CD14-positive monocyte (primary cell): ENCODE results near the gene CNGA3. TPM values are rescaled to one million over a fixed set of nuclear protein-coding genes. Genes with fewer than 3 reads are reported as not detected.

Experiments
- DNase-seq, 3 donors: peaks; one replicate each; pipeline ENCODE4 v3.0.0-alpha.2; 2011 to 2022
- H2AFZ ChIP-seq: 2 replicates; pipeline ENCODE4 v1.6.0; 2012; ENCODE audit warnings: mild to moderate bottlenecking, low read depth, low read length, inconsistent platforms; ENCODE audit not compliant: insufficient read depth, poor library complexity, severe bottlenecking
- H3K27ac ChIP-seq, 2 donors: 1 replicate in 1 of 2; 2 replicates in 1 of 2; pipeline ENCODE4 v1.5.1; 2012 to 2013; ENCODE audit warnings: low read length in 2 of 2, control low read depth in 1 of 2, inconsistent platforms in 1 of 2, low read depth in 1 of 2, mild to moderate bottlenecking in 1 of 2
- H3K27me3 ChIP-seq, 2 donors: one replicate each; pipeline versions ENCODE4 v1.6.0 to v1.6.1; 2011 to 2013; ENCODE audit warnings: low read length in 2 of 2; ENCODE audit not compliant: control insufficient read depth in 2 of 2, insufficient read depth in 2 of 2
- H3K36me3 ChIP-seq, 2 donors: replicated peaks in 1 of 2; 1 replicate in 1 of 2; 2 replicates in 1 of 2; pipeline versions ENCODE4 v1.5.1 to v1.6.1; 2012 to 2013; ENCODE audit warnings: low read length in 2 of 2, control low read depth in 1 of 2, inconsistent platforms in 1 of 2, mild to moderate bottlenecking in 1 of 2; ENCODE audit not compliant: insufficient read depth in 2 of 2, control insufficient read depth in 1 of 2
- H3K4me1 ChIP-seq, 2 donors: 1 replicate in 1 of 2; 2 replicates in 1 of 2; pipeline versions ENCODE4 v1.5.1 to v1.6.1; 2012 to 2013; ENCODE audit warnings: low read length in 2 of 2, control low read depth in 1 of 2, inconsistent platforms in 1 of 2, mild to moderate bottlenecking in 1 of 2, moderate library complexity in 1 of 2; ENCODE audit not compliant: insufficient read depth in 2 of 2, control insufficient read depth in 1 of 2
- H3K4me2 ChIP-seq: replicated peaks from 2 replicates; pipeline ENCODE3; 2012; ENCODE audit warnings: low read length, moderate library complexity, mild to moderate bottlenecking; ENCODE audit not compliant: poor library complexity, severe bottlenecking; ENCODE audit errors: extremely low read depth
- H3K4me3 ChIP-seq, 3 experiments: fragments of 200-600 bp in 1 of 3; sonication (generic) in 1 of 3; replicated peaks in 1 of 3; 1 replicate in 2 of 3; 2 replicates in 1 of 3; pipeline ENCODE4 v1.5.1; 2011 to 2013; ENCODE audit warnings: low read length in 3 of 3, mild to moderate bottlenecking in 3 of 3, control low read depth in 2 of 3, low read depth in 2 of 3, inconsistent platforms in 1 of 3, moderate library complexity in 1 of 3
- H3K79me2 ChIP-seq: 2 replicates; pipeline ENCODE4 v1.6.0; 2012; ENCODE audit warnings: mild to moderate bottlenecking, control low read depth, inconsistent platforms, low read length, moderate library complexity; ENCODE audit not compliant: insufficient read depth
- H3K9ac ChIP-seq: 2 replicates; pipeline ENCODE4 v1.6.0; 2017; ENCODE audit warnings: low read length, mild to moderate bottlenecking; ENCODE audit not compliant: insufficient read depth, poor library complexity, severe bottlenecking
- H3K9me3 ChIP-seq, 2 donors: replicated peaks in 1 of 2; 1 replicate in 1 of 2; 2 replicates in 1 of 2; pipeline versions ENCODE4 v1.5.1 to v1.6.1; 2012 to 2013; ENCODE audit warnings: low read length in 2 of 2, control low read depth in 1 of 2; ENCODE audit not compliant: control insufficient read depth in 1 of 2, insufficient read depth in 1 of 2
- H4K20me1 ChIP-seq: 2 replicates; pipeline ENCODE4 v1.6.0; 2012; ENCODE audit warnings: mild to moderate bottlenecking, low read length, control low read depth, moderate library complexity; ENCODE audit not compliant: insufficient read depth
- H3K27ac Mint-ChIP-seq, 7 donors: one replicate each; pipeline ENCODE4 v1.8.0; 2020; ENCODE audit warnings: mild to moderate bottlenecking in 7 of 7, mixed read lengths in 7 of 7, moderate library complexity in 6 of 7, inconsistent platforms in 2 of 7
- H3K27me3 Mint-ChIP-seq, 3 donors: one replicate each; pipeline ENCODE4 v1.8.0; 2021 to 2022; ENCODE audit warnings: low read depth in 3 of 3, mild to moderate bottlenecking in 3 of 3, mixed read lengths in 3 of 3, moderate library complexity in 3 of 3, inconsistent platforms in 1 of 3
- H3K36me3 Mint-ChIP-seq, 2 donors: one replicate each; pipeline ENCODE4 v1.8.0; 2020; ENCODE audit warnings: mixed read lengths in 2 of 2, inconsistent platforms in 1 of 2, mild to moderate bottlenecking in 1 of 2
- H3K4me1 Mint-ChIP-seq: one replicate; pipeline ENCODE4 v1.8.0; 2020; ENCODE audit warnings: mild to moderate bottlenecking, mixed read lengths
- H3K4me3 Mint-ChIP-seq, 2 donors: one replicate each; pipeline ENCODE4 v1.8.0; 2020; ENCODE audit warnings: mild to moderate bottlenecking in 2 of 2, mixed read lengths in 2 of 2, moderate library complexity in 1 of 2
- H3K9me3 Mint-ChIP-seq, 7 donors: one replicate each; pipeline ENCODE4 v1.8.0; 2020 to 2022; ENCODE audit warnings: mixed read lengths in 7 of 7, mild to moderate bottlenecking in 6 of 7, moderate library complexity in 6 of 7, inconsistent platforms in 2 of 7
- WGBS: methylation state at CpG from one replicate; pipeline ENCODE4 v1.1.5; 2013; ENCODE audit warnings: missing lambda C conversion rate; ENCODE audit not compliant: insufficient coverage; 5-methylcytosine and 5-hydroxymethylcytosine counted together
- intact Hi-C, 2 donors: fragments of 100-400 bp; cut with micrococcal nuclease; formaldehyde crosslinking; loops; one replicate each; pipeline versions ENCODE4 v1.15.0 to v1.15.1; 2023
- polyA plus RNA-seq, 3 donors: library from polyadenylated mRNA; depleted of rRNA in 1 of 3; unstranded in 2 of 3; stranded (reverse) in 1 of 3; fragments of 300-500 nt in 2 of 3; fragments of >200 nt in 1 of 3; fragmentation: Illumina TruSeq in 2 of 3; gene quantifications; 1 replicate in 2 of 3; 2 replicates in 1 of 3; pipeline ENCODE4 v1.2.3, GENCODE V29; 2012 to 2021
- TF ChIP-seq, protein P1 (sequence below): fragments of 200-600 bp; IDR thresholded peaks from one replicate; pipeline ENCODE4 v1.8.0; 2022; ENCODE audit warnings: antibody characterized with exemption, mild to moderate bottlenecking

The CNGA3 gene
- polyA plus RNA-seq, 3 donors = not detected

GRCh38 chr2:98380203-98380535 is 33.9 kb downstream of the CNGA3 start:
- H3K27me3 Mint-ChIP-seq = peaks cover 5 to 28% (median 17%) of the 10 kb centered on the region in 3 donors

GRCh38 chr2:98381494-98381893 is 35.2 kb downstream of the CNGA3 start:
- Mint-ChIP-seq H3K4me3 (no peak overlapping the region), H3K9me3 (no peaks in the 10 kb centered on the region), H3K27me3 (peaks cover 6 to 26% (median 17%) of the 10 kb centered on the region in 3 donors), H3K4me1 (no peaks in the 10 kb centered on the region), H3K27ac (no peak overlapping the region), H3K36me3 (no peaks in the 10 kb centered on the region)
- no peaks in the 10 kb centered on the region for H3K4me1 ChIP-seq
- H2AFZ ChIP-seq = no peak overlapping the region
- no peaks in the 10 kb centered on the region for H3K9me3 ChIP-seq
- TF ChIP-seq, protein P1, sequence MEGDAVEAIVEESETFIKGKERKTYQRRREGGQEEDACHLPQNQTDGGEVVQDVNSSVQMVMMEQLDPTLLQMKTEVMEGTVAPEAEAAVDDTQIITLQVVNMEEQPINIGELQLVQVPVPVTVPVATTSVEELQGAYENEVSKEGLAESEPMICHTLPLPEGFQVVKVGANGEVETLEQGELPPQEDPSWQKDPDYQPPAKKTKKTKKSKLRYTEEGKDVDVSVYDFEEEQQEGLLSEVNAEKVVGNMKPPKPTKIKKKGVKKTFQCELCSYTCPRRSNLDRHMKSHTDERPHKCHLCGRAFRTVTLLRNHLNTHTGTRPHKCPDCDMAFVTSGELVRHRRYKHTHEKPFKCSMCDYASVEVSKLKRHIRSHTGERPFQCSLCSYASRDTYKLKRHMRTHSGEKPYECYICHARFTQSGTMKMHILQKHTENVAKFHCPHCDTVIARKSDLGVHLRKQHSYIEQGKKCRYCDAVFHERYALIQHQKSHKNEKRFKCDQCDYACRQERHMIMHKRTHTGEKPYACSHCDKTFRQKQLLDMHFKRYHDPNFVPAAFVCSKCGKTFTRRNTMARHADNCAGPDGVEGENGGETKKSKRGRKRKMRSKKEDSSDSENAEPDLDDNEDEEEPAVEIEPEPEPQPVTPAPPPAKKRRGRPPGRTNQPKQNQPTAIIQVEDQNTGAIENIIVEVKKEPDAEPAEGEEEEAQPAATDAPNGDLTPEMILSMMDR = no peak
- intact Hi-C loops = loop anchor here (5.0 to 10.0 kb wide), 3 partner anchors 574 to 677 kb away; no protein-coding TSS in a partner anchor
- H3K79me2 ChIP-seq = no peaks in the 10 kb centered on the region
- no peak overlapping the region for H3K9ac ChIP-seq
- WGBS = 85% methylated on average over 8 of the region's 8 CpGs
- H3K4me2 ChIP-seq = no peak overlapping the region
- no peak for DNase-seq
- H4K20me1 ChIP-seq = no peaks in the 10 kb centered on the region
- H3K36me3 ChIP-seq = no peaks in the 10 kb centered on the region
- no peak overlapping the region for H3K4me3 ChIP-seq
- no peak overlapping the region for H3K27ac ChIP-seq
- H3K27me3 ChIP-seq = peaks cover 0 to 2% of the 10 kb centered on the region in 2 donors

More at GRCh38 chr2:98380203-98380535, 33.9 kb downstream of the CNGA3 start:
- H3K4me3 ChIP-seq = no peak overlapping the region
- DNase-seq = no peak
- intact Hi-C loops = loop anchor here (5.0 to 10.0 kb wide), 3 partner anchors 573 to 675 kb away; no protein-coding TSS in a partner anchor
- H3K9me3 Mint-ChIP-seq = no peaks in the 10 kb centered on the region
- H3K9me3 ChIP-seq = no peaks in the 10 kb centered on the region
- no peak overlapping the region for H3K27ac Mint-ChIP-seq
- H3K4me2 ChIP-seq = no peak overlapping the region
- no peak overlapping the region for H3K9ac ChIP-seq
- no peaks in the 10 kb centered on the region for H3K79me2 ChIP-seq
- no peaks in the 10 kb centered on the region for H3K4me1 ChIP-seq
- H3K27ac ChIP-seq = no peak overlapping the region
- WGBS = 80% methylated on average over 7 of the region's 7 CpGs
- no peaks in the 10 kb centered on the region for H4K20me1 ChIP-seq
- H3K4me3 Mint-ChIP-seq = no peak overlapping the region
- H3K36me3 ChIP-seq = no peaks in the 10 kb centered on the region
- no peaks in the 10 kb centered on the region for H3K4me1 Mint-ChIP-seq
- no peak overlapping the region for H2AFZ ChIP-seq
- H3K27me3 ChIP-seq = peaks cover 0 to 2% of the 10 kb centered on the region in 2 donors
- H3K36me3 Mint-ChIP-seq = no peaks in the 10 kb centered on the region
- TF ChIP-seq, protein P1 = no peak
